HCT116 (cell line): ENCODE data around the gene LRRC42. TPM values are rescaled to one million over a fixed set of nuclear protein-coding genes. Genes with fewer than 3 reads are reported as not detected.

ENCODE experiments used
- ATAC-seq: fragments of 200-7000 bp; cut with Tn5 transposase; 2 replicates; pipeline ENCODE4 v1.9.1; 2020; ENCODE audit warnings: mild to moderate bottlenecking, moderate library complexity
- BruUV-seq: library from RNA; stranded (reverse); fragments of 400-500 nt; replicated peaks from 2 replicates; lab custom pipeline; 2021; lab: Mats Ljungman, UMichigan
- CTCF ChIA-PET: fragments of 300-600 bp; sonication (Branson Sonifier 250); formaldehyde crosslinking; loops from one replicate; lab custom pipeline; 2021; ENCODE audit warnings: antibody characterized with exemption; lab: Charles Lee
- POLR2A ChIA-PET: fragments of 300-600, 350-600 bp; sonication (Branson Sonifier 250); formaldehyde crosslinking; loops from one replicate; lab custom pipeline; 2021; ENCODE audit warnings: antibody characterized with exemption; lab: Charles Lee
- RAD21 ChIA-PET, 2 experiments: fragments of 300-600 bp; sonication (Branson Sonifier 250); formaldehyde crosslinking; loops; one replicate each; lab custom pipeline; 2023; ENCODE audit warnings: low total read pairs in 2 of 2; ENCODE audit not compliant: uncharacterized antibody in 2 of 2, unreplicated experiment in 2 of 2, low non-redundant PET in 1 of 2; lab: Charles Lee
- DNase-seq: peaks from one replicate; pipeline ENCODE4 v3.0.0-alpha.2; 2010; ENCODE audit warnings: low read depth, low spot score
- H2AFZ ChIP-seq: fragments of 200-600 bp; shearing (Covaris generic), sonication (generic); 2 replicates; pipeline ENCODE4 v1.6.1; 2017; ENCODE audit warnings: low read depth, mixed run types, mixed read lengths, antibody characterized with exemption, low read length; ENCODE audit not compliant: poor library complexity, severe bottlenecking
- H3K27ac ChIP-seq: 2 replicates; pipeline ENCODE4 v1.5.1; 2012; ENCODE audit warnings: low read depth, low read length
- H3K27me3 ChIP-seq: fragments of 200-600 bp; sonication (generic); 2 replicates; pipeline ENCODE4 v1.6.1; 2016; ENCODE audit warnings: mixed run types, low read length, mixed read lengths; ENCODE audit not compliant: insufficient read depth
- H3K36me3 ChIP-seq, 2 experiments: fragments of 200-500 bp in 1 of 2; fragments of 200-600 bp in 1 of 2; sonication (Bioruptor generic) in 1 of 2; sonication (generic) in 1 of 2; 2 replicates each; pipeline versions ENCODE4 v1.5.1 to v1.6.1; 2014 to 2016; ENCODE audit warnings: low read length in 2 of 2, inconsistent platforms in 1 of 2, mixed read lengths in 1 of 2, mixed run types in 1 of 2; ENCODE audit not compliant: insufficient read depth in 2 of 2, control insufficient read depth in 1 of 2
- H3K4me1 ChIP-seq, 2 experiments: fragments of 200-600 bp in 1 of 2; sonication (generic) in 1 of 2; 2 replicates each; pipeline versions ENCODE4 v1.5.1 to v1.6.1; 2012 to 2017; ENCODE audit warnings: low read length in 2 of 2, inconsistent platforms in 1 of 2, mild to moderate bottlenecking in 1 of 2, mixed read lengths in 1 of 2, mixed run types in 1 of 2, moderate library complexity in 1 of 2; ENCODE audit not compliant: insufficient read depth in 2 of 2, control insufficient read depth in 1 of 2
- H3K4me2 ChIP-seq: fragments of 200-600 bp; sonication (generic); 2 replicates; pipeline ENCODE4 v1.6.1; 2017; ENCODE audit warnings: mixed run types, low read length, mixed read lengths
- H3K4me3 ChIP-seq, 2 experiments: fragments of 200-600 bp in 1 of 2; sonication (generic) in 1 of 2; replicated peaks in 1 of 2; 2 replicates each; pipeline ENCODE4 v1.5.1; 2011 to 2016; ENCODE audit warnings: low read length in 2 of 2, control low read depth in 1 of 2, low read depth in 1 of 2, mild to moderate bottlenecking in 1 of 2, mixed read lengths in 1 of 2, mixed run types in 1 of 2
- H3K79me2 ChIP-seq: fragments of 200-600 bp; sonication (generic); 2 replicates; pipeline ENCODE4 v1.6.1; 2017; ENCODE audit warnings: mild to moderate bottlenecking, mixed run types, low read length, moderate library complexity, mixed read lengths; ENCODE audit not compliant: insufficient read depth
- H3K9ac ChIP-seq: fragments of 200-600 bp; sonication (generic); 2 replicates; pipeline ENCODE4 v1.6.1; 2016; ENCODE audit warnings: low read length, mixed read lengths
- H3K9me2 ChIP-seq: fragments of 200-600 bp; sonication (generic), shearing (Covaris generic); 2 replicates; pipeline ENCODE4 v1.6.1; 2017; ENCODE audit warnings: mixed run types, mild to moderate bottlenecking, moderate library complexity; ENCODE audit not compliant: insufficient read depth
- H3K9me3 ChIP-seq, 2 experiments: fragments of 200-500 bp in 1 of 2; fragments of 200-600 bp in 1 of 2; sonication (Bioruptor generic) in 1 of 2; sonication (generic) in 1 of 2; 2 replicates each; pipeline ENCODE4 v1.6.1; 2014 to 2017; ENCODE audit warnings: low read length in 2 of 2, mixed read lengths in 2 of 2, inconsistent platforms in 1 of 2, low read depth in 1 of 2, mild to moderate bottlenecking in 1 of 2, mixed run types in 1 of 2, moderate library complexity in 1 of 2; ENCODE audit not compliant: control insufficient read depth in 1 of 2, insufficient read depth in 1 of 2
- H4K20me1 ChIP-seq: fragments of 200-600 bp; sonication (generic), shearing (Covaris generic); 2 replicates; pipeline ENCODE4 v1.6.1; 2017; ENCODE audit warnings: mixed run types, mild to moderate bottlenecking, moderate library complexity; ENCODE audit not compliant: insufficient read depth
- CBX3 ChIP-seq: IDR thresholded peaks from 2 replicates; pipeline ENCODE4 v1.6.1; 2012; ENCODE audit warnings: low read depth
- EZH2phosphoT487 ChIP-seq: fragments of 200-600 bp; IDR thresholded peaks from 2 replicates; pipeline ENCODE4 v1.6.1; 2018; ENCODE audit warnings: antibody characterized with exemption, borderline replicate concordance
- FOSL1 ChIP-seq: IDR thresholded peaks from 2 replicates; pipeline ENCODE4 v1.6.1; 2012; ENCODE audit warnings: low read depth
- POLR2AphosphoS5 ChIP-seq: IDR thresholded peaks from 2 replicates; pipeline ENCODE4 v1.6.1; 2011; ENCODE audit warnings: mild to moderate bottlenecking, low read depth, low read length, moderate library complexity
- SP1 ChIP-seq: IDR thresholded peaks from 2 replicates; pipeline ENCODE4 v1.6.1; 2012; ENCODE audit warnings: low read depth
- TCF7L2 ChIP-seq: IDR thresholded peaks from 2 replicates; pipeline ENCODE4 v1.7.0; 2011; ENCODE audit warnings: borderline replicate concordance, inconsistent platforms; ENCODE audit not compliant: insufficient read depth, insufficient read length; ENCODE audit errors: extremely low read depth
- YY1 ChIP-seq: IDR thresholded peaks from 2 replicates; pipeline ENCODE4 v1.6.1; 2011; ENCODE audit warnings: low read length, low read depth, moderate library complexity, mild to moderate bottlenecking; ENCODE audit not compliant: insufficient replicate concordance; ENCODE audit errors: extremely low read depth
- ZNF274 ChIP-seq: fragments of 200-500 bp; sonication (Bioruptor generic); IDR thresholded peaks from 2 replicates; pipeline ENCODE4 v1.6.1; 2014; ENCODE audit warnings: mild to moderate bottlenecking, low read depth, low read length, inconsistent platforms
- intact Hi-C: fragments of 100-400 bp; cut with micrococcal nuclease; formaldehyde crosslinking; loops from 2 replicates; pipeline ENCODE4 v1.10.0; 2022
- total RNA-seq: library from RNA; stranded (reverse); gene quantifications from one replicate; pipeline ENCODE4 v1.2.1, GENCODE V29; 2021; ENCODE audit not compliant: unreplicated experiment
- TF ChIP-seq, protein P1 (sequence below): IDR thresholded peaks from 2 replicates; pipeline ENCODE4 v1.6.1; 2012
- TF ChIP-seq, protein P2 (sequence below): IDR thresholded peaks from 2 replicates; pipeline ENCODE4 v1.6.1; 2012; ENCODE audit warnings: low read depth

LRRC42 gene
- total RNA-seq, 1 experiment from 2014 or later: 62.5 TPM

DNA sequence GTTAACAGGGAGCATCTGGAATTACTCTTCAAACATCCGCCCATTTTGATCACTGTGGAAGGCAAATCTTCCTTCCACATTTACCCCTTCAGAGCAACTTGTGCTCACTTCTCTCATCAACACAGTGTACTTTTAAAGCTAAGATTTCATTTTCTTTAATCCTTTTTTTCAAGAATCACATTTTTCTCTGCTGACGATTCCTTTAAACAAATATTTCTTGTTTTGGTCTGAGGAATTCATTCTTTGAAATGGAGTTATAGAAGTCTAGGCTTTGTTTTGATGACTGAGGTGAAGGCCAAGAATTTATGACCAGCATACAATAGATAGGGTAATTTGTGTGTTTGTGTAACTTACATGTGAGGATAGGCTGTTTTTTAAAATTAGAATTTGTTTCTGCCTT is 25.6 kb downstream of the LRRC42 start:
- TF ChIP-seq FOSL1 (no peak), YY1 (no peak), TCF7L2 (no peak), CBX3 (no peak), ZNF274 (no peak), POLR2AphosphoS5 (no peak), EZH2phosphoT487 (no peak), SP1 (no peak)
- TF ChIP-seq, protein P1, sequence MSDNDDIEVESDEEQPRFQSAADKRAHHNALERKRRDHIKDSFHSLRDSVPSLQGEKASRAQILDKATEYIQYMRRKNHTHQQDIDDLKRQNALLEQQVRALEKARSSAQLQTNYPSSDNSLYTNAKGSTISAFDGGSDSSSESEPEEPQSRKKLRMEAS: no peak
- TF ChIP-seq, protein P2, sequence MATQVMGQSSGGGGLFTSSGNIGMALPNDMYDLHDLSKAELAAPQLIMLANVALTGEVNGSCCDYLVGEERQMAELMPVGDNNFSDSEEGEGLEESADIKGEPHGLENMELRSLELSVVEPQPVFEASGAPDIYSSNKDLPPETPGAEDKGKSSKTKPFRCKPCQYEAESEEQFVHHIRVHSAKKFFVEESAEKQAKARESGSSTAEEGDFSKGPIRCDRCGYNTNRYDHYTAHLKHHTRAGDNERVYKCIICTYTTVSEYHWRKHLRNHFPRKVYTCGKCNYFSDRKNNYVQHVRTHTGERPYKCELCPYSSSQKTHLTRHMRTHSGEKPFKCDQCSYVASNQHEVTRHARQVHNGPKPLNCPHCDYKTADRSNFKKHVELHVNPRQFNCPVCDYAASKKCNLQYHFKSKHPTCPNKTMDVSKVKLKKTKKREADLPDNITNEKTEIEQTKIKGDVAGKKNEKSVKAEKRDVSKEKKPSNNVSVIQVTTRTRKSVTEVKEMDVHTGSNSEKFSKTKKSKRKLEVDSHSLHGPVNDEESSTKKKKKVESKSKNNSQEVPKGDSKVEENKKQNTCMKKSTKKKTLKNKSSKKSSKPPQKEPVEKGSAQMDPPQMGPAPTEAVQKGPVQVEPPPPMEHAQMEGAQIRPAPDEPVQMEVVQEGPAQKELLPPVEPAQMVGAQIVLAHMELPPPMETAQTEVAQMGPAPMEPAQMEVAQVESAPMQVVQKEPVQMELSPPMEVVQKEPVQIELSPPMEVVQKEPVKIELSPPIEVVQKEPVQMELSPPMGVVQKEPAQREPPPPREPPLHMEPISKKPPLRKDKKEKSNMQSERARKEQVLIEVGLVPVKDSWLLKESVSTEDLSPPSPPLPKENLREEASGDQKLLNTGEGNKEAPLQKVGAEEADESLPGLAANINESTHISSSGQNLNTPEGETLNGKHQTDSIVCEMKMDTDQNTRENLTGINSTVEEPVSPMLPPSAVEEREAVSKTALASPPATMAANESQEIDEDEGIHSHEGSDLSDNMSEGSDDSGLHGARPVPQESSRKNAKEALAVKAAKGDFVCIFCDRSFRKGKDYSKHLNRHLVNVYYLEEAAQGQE: no peak
- DNase-seq: no peak
- no peak for ATAC-seq
- H3K27me3 ChIP-seq: no peaks in the 10 kb centered on the region
- POLR2A ChIA-PET: no interaction called here
- no peaks in the 10 kb centered on the region for H3K9me2 ChIP-seq
- intact Hi-C loops: no loop called here
- H3K9ac ChIP-seq: no peak overlapping the region
- no peaks in the 10 kb centered on the region for H3K9me3 ChIP-seq
- H3K4me2 ChIP-seq: no peak overlapping the region
- no peak overlapping the region for H2AFZ ChIP-seq
- H4K20me1 ChIP-seq: no peaks in the 10 kb centered on the region
- no peaks in the 10 kb centered on the region for H3K4me1 ChIP-seq
- H3K79me2 ChIP-seq: no peaks in the 10 kb centered on the region
- H3K4me3 ChIP-seq: no peak overlapping the region
- CTCF ChIA-PET: no interaction called here
- peaks cover 25 to 31% of the 10 kb centered on the region in 2 experiments; a peak in 3 of 4 replicates for H3K36me3 ChIP-seq
- no peak overlapping the region for H3K27ac ChIP-seq
- BruUV-seq: no TSS peak
- RAD21 ChIA-PET: no interaction called here
